ENCODE results near the gene EEF2K. TPM values are rescaled to one million over a fixed set of nuclear protein-coding genes. Genes with fewer than 3 reads are reported as not detected.

EEF2K gene
- polyA plus RNA-seq, 1 donor from 2014 or later: 2.2 TPM

DNA sequence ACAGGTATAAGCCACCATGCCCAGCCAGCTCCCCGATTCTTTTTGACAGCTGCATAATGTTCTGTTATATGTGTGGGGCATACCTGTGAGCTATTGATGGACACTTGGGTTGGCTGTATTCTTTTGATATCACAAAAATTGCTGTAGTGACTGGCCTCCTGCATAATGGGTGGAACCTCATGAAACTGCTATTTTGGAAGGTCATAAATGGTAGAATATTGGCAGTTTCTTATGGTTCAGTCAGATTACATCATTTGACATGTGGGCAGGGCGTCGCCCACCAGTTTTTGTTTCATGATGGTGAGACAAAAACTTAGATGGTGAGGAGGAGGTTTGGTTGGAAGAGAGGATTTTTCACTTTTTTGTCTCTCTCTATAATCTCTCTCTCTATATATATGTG lies 64.4 kb downstream of the EEF2K start:
- Mint-ChIP-seq H3K27ac (no peak overlapping the region), H3K36me3 (peaks cover 14% of the 10 kb centered on the region), H3K27me3 (no peaks in the 10 kb centered on the region), H3K4me1 (peaks cover 0 to 2% (median 0%) of the 10 kb centered on the region in 3 donors), H3K4me3 (no peak overlapping the region), H3K9me3 (no peaks in the 10 kb centered on the region)

- Mint-ChIP-seq H3K27ac (no peak overlapping the region), H3K36me3 (peaks cover 16% of the 10 kb centered on the region), H3K4me3 (no peak overlapping the region), H3K9me3 (no peaks in the 10 kb centered on the region), H3K4me1 (peaks cover 0 to 2% (median 0%) of the 10 kb centered on the region in 3 donors), H3K27me3 (no peaks in the 10 kb centered on the region)
Observed at GRCh38 chr16:22272870-22273650, 67.0 kb downstream of the EEF2K start.

DNA sequence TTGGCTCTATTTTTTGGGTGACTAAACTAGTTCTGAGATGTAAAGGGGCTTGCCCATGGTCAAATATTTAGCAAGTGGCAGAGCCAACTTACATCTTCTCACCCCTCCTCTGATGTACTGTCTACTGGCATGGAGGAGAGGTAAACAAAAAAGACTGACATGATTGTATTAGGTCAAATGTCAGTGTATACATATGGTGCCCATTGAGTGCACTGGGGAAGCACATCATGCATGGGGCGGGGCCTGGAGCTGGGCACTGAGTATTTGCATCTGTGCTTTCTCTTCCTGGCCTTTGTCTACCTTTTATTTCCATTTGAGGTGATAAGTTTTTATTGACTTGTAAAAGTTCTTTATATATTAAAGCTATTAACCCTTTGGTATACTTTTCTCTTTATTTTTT lies 68.8 kb downstream of the EEF2K start:
- Mint-ChIP-seq H3K9me3 (no peaks in the 10 kb centered on the region), H3K36me3 (peaks cover 14% of the 10 kb centered on the region), H3K27me3 (no peaks in the 10 kb centered on the region), H3K27ac (no peak overlapping the region), H3K4me3 (no peak overlapping the region), H3K4me1 (peaks cover 0 to 2% (median 0%) of the 10 kb centered on the region in 3 donors)

- Mint-ChIP-seq H3K4me1 (peaks cover 0 to 1% (median 0%) of the 10 kb centered on the region in 3 donors), H3K36me3 (peaks cover 10% of the 10 kb centered on the region), H3K9me3 (no peaks in the 10 kb centered on the region), H3K4me3 (no peak overlapping the region), H3K27me3 (no peaks in the 10 kb centered on the region), H3K27ac (no peak overlapping the region)
Observed at GRCh38 chr16:22278441-22279230, 72.6 kb downstream of the EEF2K start.

- Mint-ChIP-seq H3K9me3 (no peaks in the 10 kb centered on the region), H3K36me3 (peaks cover 5% of the 10 kb centered on the region), H3K27ac (no peak overlapping the region), H3K4me3 (no peak overlapping the region), H3K27me3 (no peaks in the 10 kb centered on the region), H3K4me1 (peaks cover 0 to 1% (median 0%) of the 10 kb centered on the region in 3 donors)
Observed at GRCh38 chr16:22282254-22282892, 76.3 kb downstream of the EEF2K start.

DNA sequence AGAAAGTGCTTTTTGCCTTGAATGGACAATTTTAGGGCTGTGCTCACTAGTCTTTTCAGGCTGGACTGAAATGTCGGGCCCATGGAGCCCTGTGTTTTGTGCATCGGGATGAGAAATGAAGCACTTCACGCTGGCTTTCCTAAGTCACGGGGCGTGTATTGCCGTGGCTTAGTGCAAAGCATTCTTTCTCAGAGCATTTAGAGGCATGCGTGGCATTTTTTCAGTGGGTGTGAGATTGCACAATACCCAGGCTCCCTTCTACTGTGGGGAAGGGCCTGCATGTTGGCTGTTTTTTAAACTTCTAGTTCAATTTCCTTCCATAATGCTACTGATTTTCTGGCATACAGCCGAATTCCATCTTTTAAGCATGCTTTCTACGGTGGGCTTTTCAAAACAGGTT lies 78.6 kb downstream of the EEF2K start:
- Mint-ChIP-seq H3K4me1 (peaks cover 0 to 1% (median 0%) of the 10 kb centered on the region in 3 donors), H3K27ac (peak overlapping the region in 1 of 3 donors; percentile 80), H3K27me3 (no peaks in the 10 kb centered on the region)

GRCh38 chr16:22285080-22285479 lies 79.0 kb downstream of the EEF2K start:
- Mint-ChIP-seq H3K27me3 (no peaks in the 10 kb centered on the region), H3K9me3 (no peaks in the 10 kb centered on the region), H3K27ac (no peak overlapping the region), H3K4me3 (no peak overlapping the region), H3K36me3 (peaks cover 5% of the 10 kb centered on the region), H3K4me1 (peaks cover 0 to 1% (median 0%) of the 10 kb centered on the region in 3 donors)

More for the DNA sequence above, 78.6 kb downstream of the EEF2K start:
- peaks cover 5% of the 10 kb centered on the region for H3K36me3 Mint-ChIP-seq
- no peak overlapping the region for H3K4me3 Mint-ChIP-seq
- no peaks in the 10 kb centered on the region for H3K9me3 Mint-ChIP-seq

- H3K27ac Mint-ChIP-seq: no peak overlapping the region
- no peaks in the 10 kb centered on the region for H3K36me3 Mint-ChIP-seq
- peaks cover under 1 to 1% (median under 1%) of the 10 kb centered on the region in 3 donors for H3K4me1 Mint-ChIP-seq
- no peak overlapping the region for H3K4me3 Mint-ChIP-seq
- no peaks in the 10 kb centered on the region for H3K27me3 Mint-ChIP-seq
- no peaks in the 10 kb centered on the region for H3K9me3 Mint-ChIP-seq
Observed at GRCh38 chr16:22291020-22291419, 84.9 kb downstream of the EEF2K start.

DNA sequence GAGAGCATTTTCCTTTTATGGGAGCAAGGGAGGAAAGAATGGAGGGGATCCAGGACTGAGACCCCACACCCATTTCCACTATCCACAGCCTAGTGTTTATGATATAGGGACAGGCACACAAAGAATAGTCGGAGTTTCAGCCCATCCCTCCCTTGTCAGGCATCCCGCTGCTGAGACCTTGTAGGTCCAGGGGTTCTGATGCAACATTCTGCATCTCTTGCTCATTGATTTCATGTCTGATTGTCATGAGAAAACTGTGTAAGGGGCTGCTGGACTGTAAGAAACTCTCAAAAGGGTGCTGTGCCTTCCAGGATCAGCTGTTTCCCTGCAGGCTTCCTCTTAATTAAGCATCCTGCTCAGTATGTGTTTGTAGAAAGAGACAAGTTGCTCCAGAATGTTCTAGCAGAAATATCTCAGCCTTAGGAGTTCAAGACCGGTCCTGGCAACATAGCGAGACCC lies 85.8 kb downstream of the EEF2K start:
- Mint-ChIP-seq H3K9me3 (peaks cover 0 to 1% (median 0%) of the 10 kb centered on the region in 3 donors), H3K27ac (peak overlapping the region in 1 of 3 donors; percentile 73), H3K27me3 (no peaks in the 10 kb centered on the region), H3K36me3 (no peaks in the 10 kb centered on the region), H3K4me1 (peaks cover 5 to 9% (median 6%) of the 10 kb centered on the region in 3 donors), H3K4me3 (no peak overlapping the region)

DNA sequence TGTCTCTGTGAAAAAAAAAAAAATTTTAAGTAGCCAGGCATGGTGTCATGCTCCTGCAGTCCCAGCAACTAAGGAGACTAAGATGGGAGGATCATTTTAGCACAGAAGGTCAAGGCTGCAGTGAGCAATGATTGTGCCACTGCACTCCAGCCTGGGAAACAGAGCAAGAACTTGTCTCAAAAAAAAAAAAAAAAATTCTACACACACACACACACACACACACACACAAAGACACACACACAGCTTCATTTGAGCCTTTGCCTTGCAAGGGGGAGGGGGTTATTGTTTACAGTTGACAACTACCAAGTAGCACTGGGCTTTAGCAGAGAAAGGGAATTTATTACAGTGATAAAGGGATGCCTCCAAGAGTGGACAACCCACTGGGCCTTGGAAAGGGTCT lies 86.2 kb downstream of the EEF2K start:
- H3K27ac Mint-ChIP-seq: peak overlapping the region in 1 of 3 donors; percentile 73
- H3K36me3 Mint-ChIP-seq: no peaks in the 10 kb centered on the region
- H3K4me1 Mint-ChIP-seq: peaks cover 5 to 13% (median 9%) of the 10 kb centered on the region in 3 donors
- peaks cover 0 to 3% (median 0%) of the 10 kb centered on the region in 3 donors for H3K9me3 Mint-ChIP-seq
- no peaks in the 10 kb centered on the region for H3K27me3 Mint-ChIP-seq
- no peak overlapping the region for H3K4me3 Mint-ChIP-seq

DNA sequence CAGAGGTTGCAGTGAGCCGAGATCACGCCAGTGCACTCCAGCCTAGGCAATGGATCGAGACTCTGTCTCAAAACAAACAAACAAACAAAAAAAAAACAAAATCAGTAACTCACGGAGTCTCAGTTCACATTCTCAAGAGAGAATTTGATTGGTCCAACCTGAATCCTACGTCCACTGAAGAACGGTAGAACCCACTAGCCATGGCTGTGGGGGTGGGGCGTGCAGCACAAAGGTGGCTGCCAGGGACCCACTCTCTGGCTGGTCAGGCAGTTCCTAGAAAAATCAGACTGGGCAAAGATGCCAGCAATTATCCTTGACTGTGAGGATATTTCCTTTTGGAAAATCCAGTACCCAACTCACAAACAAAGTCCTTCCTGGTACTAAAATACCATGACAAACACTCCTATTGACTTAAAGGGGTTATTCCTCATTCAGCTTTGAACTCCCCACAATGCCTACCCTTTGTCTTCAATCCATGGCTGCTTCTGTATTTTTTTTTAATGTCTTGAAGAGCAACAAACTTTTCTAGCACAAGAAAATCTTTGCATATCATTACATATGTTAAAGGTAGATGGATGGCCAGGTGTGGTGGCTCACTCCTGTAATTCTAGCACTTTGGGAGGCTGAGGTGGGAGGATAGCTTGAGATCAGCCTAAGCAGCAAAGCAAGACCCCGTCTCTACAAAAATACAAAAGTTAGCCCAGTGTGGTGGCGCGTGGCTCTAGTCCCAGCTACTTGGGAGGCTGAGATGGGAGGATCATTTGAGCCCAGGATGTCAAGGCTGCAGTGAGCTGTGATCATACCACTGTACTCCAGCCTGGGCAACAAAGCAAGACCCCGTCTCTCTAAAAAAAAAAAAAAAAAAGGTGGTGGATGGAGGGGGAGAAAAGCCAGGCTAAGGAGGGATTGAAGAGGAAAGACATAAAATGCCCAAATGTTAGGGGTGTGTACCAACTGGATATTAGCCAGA lies 87.3 kb downstream of the EEF2K start:
- no peaks in the 10 kb centered on the region for H3K36me3 Mint-ChIP-seq
- peaks cover 10 to 17% (median 12%) of the 10 kb centered on the region in 3 donors for H3K4me1 Mint-ChIP-seq
- peak overlapping the region in 1 of 4 donors; percentile 84 for H3K4me3 Mint-ChIP-seq
- no peaks in the 10 kb centered on the region for H3K27me3 Mint-ChIP-seq
- H3K9me3 Mint-ChIP-seq: peaks cover 0 to 3% (median 0%) of the 10 kb centered on the region in 3 donors
- peak overlapping the region in 1 of 3 donors; percentile 73 for H3K27ac Mint-ChIP-seq

DNA sequence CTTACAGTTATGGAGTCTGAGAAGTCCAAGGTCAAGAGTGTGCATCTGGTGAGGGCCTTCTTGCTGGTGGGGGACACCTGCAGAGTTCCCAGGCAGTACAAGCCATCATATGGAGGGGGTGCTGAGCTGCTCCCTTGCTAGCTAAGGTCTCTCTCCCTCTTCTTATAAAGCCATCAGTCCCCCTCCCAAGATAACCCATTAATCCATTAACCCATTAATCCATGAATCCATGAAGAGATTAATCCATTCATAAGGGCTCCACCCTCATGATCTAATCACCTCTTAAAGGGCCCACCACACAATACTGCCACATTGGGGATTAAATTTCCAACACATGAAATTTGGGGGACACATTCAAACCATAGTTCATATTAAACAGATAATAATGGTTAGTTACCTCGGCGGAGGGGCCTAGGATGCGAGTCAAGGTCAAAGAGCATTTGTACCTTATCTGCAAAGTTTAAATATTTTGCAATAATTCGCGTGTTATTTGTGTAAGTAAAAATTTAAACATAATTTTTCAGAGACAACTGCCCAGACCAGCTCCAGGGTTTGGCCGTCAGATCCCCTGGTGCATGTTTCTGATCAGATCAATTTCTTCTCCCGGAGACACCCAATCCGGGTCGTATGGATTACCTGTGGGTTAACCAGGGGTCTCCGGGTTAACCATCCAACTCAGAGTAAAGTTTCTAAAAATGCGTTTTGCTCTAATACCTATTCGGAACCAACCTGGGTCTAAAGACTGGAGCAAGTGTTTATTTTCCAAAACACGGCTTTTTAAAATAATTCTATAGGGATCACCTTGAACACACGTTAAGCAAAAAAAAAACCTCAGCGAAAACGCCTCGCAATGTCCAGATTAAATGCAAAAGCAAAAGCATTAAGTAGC lies 90.4 kb downstream of the EEF2K start:
- Mint-ChIP-seq H3K9me3 (peaks cover 0 to 3% (median 0%) of the 10 kb centered on the region in 3 donors), H3K27ac (peak overlapping the region; percentile 98 to 100 (median 99)), H3K36me3 (peaks cover 3% of the 10 kb centered on the region), H3K4me3 (peak overlapping the region; percentile 89 to 97 (median 94)), H3K4me1 (peaks cover 29 to 36% (median 31%) of the 10 kb centered on the region in 3 donors), H3K27me3 (no peaks in the 10 kb centered on the region)

Measured in IgD-negative memory B cell (primary cell).